CD14-positive monocyte (primary cell): ENCODE results near the gene SMIM38. TPM values are rescaled to one million over a fixed set of nuclear protein-coding genes. Genes with fewer than 3 reads are reported as not detected.

Source experiments
- DNase-seq, 3 donors: peaks; one replicate each; pipeline ENCODE4 v3.0.0-alpha.2; 2011 to 2022
- H2AFZ ChIP-seq: 2 replicates; pipeline ENCODE4 v1.6.0; 2012; ENCODE audit warnings: mild to moderate bottlenecking, low read depth, low read length, inconsistent platforms; ENCODE audit not compliant: insufficient read depth, poor library complexity, severe bottlenecking
- H3K27ac ChIP-seq, 2 donors: 1 replicate in 1 of 2; 2 replicates in 1 of 2; pipeline ENCODE4 v1.5.1; 2012 to 2013; ENCODE audit warnings: low read length in 2 of 2, control low read depth in 1 of 2, inconsistent platforms in 1 of 2, low read depth in 1 of 2, mild to moderate bottlenecking in 1 of 2
- H3K27me3 ChIP-seq, 2 donors: one replicate each; pipeline versions ENCODE4 v1.6.0 to v1.6.1; 2011 to 2013; ENCODE audit warnings: low read length in 2 of 2; ENCODE audit not compliant: control insufficient read depth in 2 of 2, insufficient read depth in 2 of 2
- H3K36me3 ChIP-seq, 2 donors: replicated peaks in 1 of 2; 1 replicate in 1 of 2; 2 replicates in 1 of 2; pipeline versions ENCODE4 v1.5.1 to v1.6.1; 2012 to 2013; ENCODE audit warnings: low read length in 2 of 2, control low read depth in 1 of 2, inconsistent platforms in 1 of 2, mild to moderate bottlenecking in 1 of 2; ENCODE audit not compliant: insufficient read depth in 2 of 2, control insufficient read depth in 1 of 2
- H3K4me1 ChIP-seq, 2 donors: 1 replicate in 1 of 2; 2 replicates in 1 of 2; pipeline versions ENCODE4 v1.5.1 to v1.6.1; 2012 to 2013; ENCODE audit warnings: low read length in 2 of 2, control low read depth in 1 of 2, inconsistent platforms in 1 of 2, mild to moderate bottlenecking in 1 of 2, moderate library complexity in 1 of 2; ENCODE audit not compliant: insufficient read depth in 2 of 2, control insufficient read depth in 1 of 2
- H3K4me2 ChIP-seq: replicated peaks from 2 replicates; pipeline ENCODE3; 2012; ENCODE audit warnings: low read length, moderate library complexity, mild to moderate bottlenecking; ENCODE audit not compliant: poor library complexity, severe bottlenecking; ENCODE audit errors: extremely low read depth
- H3K4me3 ChIP-seq, 3 experiments: fragments of 200-600 bp in 1 of 3; sonication (generic) in 1 of 3; replicated peaks in 1 of 3; 1 replicate in 2 of 3; 2 replicates in 1 of 3; pipeline ENCODE4 v1.5.1; 2011 to 2013; ENCODE audit warnings: low read length in 3 of 3, mild to moderate bottlenecking in 3 of 3, control low read depth in 2 of 3, low read depth in 2 of 3, inconsistent platforms in 1 of 3, moderate library complexity in 1 of 3
- H3K79me2 ChIP-seq: 2 replicates; pipeline ENCODE4 v1.6.0; 2012; ENCODE audit warnings: mild to moderate bottlenecking, control low read depth, inconsistent platforms, low read length, moderate library complexity; ENCODE audit not compliant: insufficient read depth
- H3K9ac ChIP-seq: 2 replicates; pipeline ENCODE4 v1.6.0; 2017; ENCODE audit warnings: low read length, mild to moderate bottlenecking; ENCODE audit not compliant: insufficient read depth, poor library complexity, severe bottlenecking
- H3K9me3 ChIP-seq, 2 donors: replicated peaks in 1 of 2; 1 replicate in 1 of 2; 2 replicates in 1 of 2; pipeline versions ENCODE4 v1.5.1 to v1.6.1; 2012 to 2013; ENCODE audit warnings: low read length in 2 of 2, control low read depth in 1 of 2; ENCODE audit not compliant: control insufficient read depth in 1 of 2, insufficient read depth in 1 of 2
- H4K20me1 ChIP-seq: 2 replicates; pipeline ENCODE4 v1.6.0; 2012; ENCODE audit warnings: mild to moderate bottlenecking, low read length, control low read depth, moderate library complexity; ENCODE audit not compliant: insufficient read depth
- H3K27ac Mint-ChIP-seq, 7 donors: one replicate each; pipeline ENCODE4 v1.8.0; 2020; ENCODE audit warnings: mild to moderate bottlenecking in 7 of 7, mixed read lengths in 7 of 7, moderate library complexity in 6 of 7, inconsistent platforms in 2 of 7
- H3K27me3 Mint-ChIP-seq, 3 donors: one replicate each; pipeline ENCODE4 v1.8.0; 2021 to 2022; ENCODE audit warnings: low read depth in 3 of 3, mild to moderate bottlenecking in 3 of 3, mixed read lengths in 3 of 3, moderate library complexity in 3 of 3, inconsistent platforms in 1 of 3
- H3K36me3 Mint-ChIP-seq, 2 donors: one replicate each; pipeline ENCODE4 v1.8.0; 2020; ENCODE audit warnings: mixed read lengths in 2 of 2, inconsistent platforms in 1 of 2, mild to moderate bottlenecking in 1 of 2
- H3K4me1 Mint-ChIP-seq: one replicate; pipeline ENCODE4 v1.8.0; 2020; ENCODE audit warnings: mild to moderate bottlenecking, mixed read lengths
- H3K4me3 Mint-ChIP-seq, 2 donors: one replicate each; pipeline ENCODE4 v1.8.0; 2020; ENCODE audit warnings: mild to moderate bottlenecking in 2 of 2, mixed read lengths in 2 of 2, moderate library complexity in 1 of 2
- H3K9me3 Mint-ChIP-seq, 7 donors: one replicate each; pipeline ENCODE4 v1.8.0; 2020 to 2022; ENCODE audit warnings: mixed read lengths in 7 of 7, mild to moderate bottlenecking in 6 of 7, moderate library complexity in 6 of 7, inconsistent platforms in 2 of 7
- WGBS: methylation state at CpG from one replicate; pipeline ENCODE4 v1.1.5; 2013; ENCODE audit warnings: missing lambda C conversion rate; ENCODE audit not compliant: insufficient coverage; 5-methylcytosine and 5-hydroxymethylcytosine counted together
- intact Hi-C, 2 donors: fragments of 100-400 bp; cut with micrococcal nuclease; formaldehyde crosslinking; loops; one replicate each; pipeline versions ENCODE4 v1.15.0 to v1.15.1; 2023
- polyA plus RNA-seq, 3 donors: library from polyadenylated mRNA; depleted of rRNA in 1 of 3; unstranded in 2 of 3; stranded (reverse) in 1 of 3; fragments of 300-500 nt in 2 of 3; fragments of >200 nt in 1 of 3; fragmentation: Illumina TruSeq in 2 of 3; gene quantifications; 1 replicate in 2 of 3; 2 replicates in 1 of 3; pipeline ENCODE4 v1.2.3, GENCODE V29; 2012 to 2021
- TF ChIP-seq, protein P1 (sequence below): fragments of 200-600 bp; IDR thresholded peaks from one replicate; pipeline ENCODE4 v1.8.0; 2022; ENCODE audit warnings: antibody characterized with exemption, mild to moderate bottlenecking

The SMIM38 gene
- polyA plus RNA-seq, 3 donors, result 0.05 TPM; not detected in 2

DNA sequence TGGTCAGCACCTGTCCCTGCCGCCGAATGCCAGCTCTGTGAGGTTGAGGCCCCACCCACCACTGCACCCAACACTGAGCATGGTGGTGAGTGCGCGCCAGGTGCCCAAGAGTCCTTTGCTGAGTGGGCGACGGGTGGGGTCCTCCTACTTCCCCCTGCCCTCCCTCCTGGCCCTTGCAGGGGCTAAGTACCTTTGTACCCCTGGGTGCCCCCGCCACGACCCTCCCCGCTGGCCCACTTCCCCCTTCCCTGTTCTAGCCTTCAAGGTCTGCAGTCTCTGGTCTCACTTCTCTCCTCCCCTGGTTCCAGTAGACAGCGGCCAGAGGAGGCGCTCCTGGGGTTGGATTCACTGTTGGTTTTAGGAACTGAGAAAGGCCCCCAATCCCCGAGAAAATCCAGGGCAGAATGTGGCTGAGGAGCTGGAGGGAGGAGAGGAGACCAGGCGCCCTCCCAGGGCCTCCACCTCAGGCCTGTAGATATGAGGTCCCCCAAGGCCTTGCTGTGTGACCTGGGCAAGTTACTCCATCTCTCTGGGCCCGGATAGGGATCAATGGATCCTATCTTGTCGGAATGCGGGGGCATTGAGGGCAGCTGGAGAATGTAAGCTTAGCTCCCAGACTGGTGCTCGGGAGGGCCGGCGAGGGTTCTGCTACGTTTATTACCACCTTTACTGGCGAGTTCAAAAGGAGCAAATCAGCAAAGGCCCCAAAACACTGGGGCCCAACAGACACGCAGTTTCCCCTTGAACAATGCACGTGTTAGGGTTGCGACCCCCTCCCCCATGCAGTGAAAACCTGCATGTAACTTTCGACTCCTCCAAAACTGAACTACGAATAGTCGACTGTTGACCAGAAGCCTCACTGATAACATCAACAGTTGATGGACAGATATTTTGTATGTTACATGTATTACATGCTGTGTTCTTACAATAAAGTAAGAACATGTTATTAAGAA, 31.9 kb upstream of the SMIM38 start:
- WGBS, result 88% methylated on average over 16 of the region's 27 CpGs
- Mint-ChIP-seq H3K9me3 (peaks cover 0 to 21% (median 8%) of the 10 kb centered on the region in 7 donors), H3K4me3 (no peak overlapping the region), H3K36me3 (no peaks in the 10 kb centered on the region), H3K4me1 (peaks cover 5% of the 10 kb centered on the region), H3K27ac (no peak overlapping the region), H3K27me3 (peaks cover 0 to 13% (median 0%) of the 10 kb centered on the region in 3 donors)
- intact Hi-C loops, result no loop called here
- Histone ChIP-seq H3K27me3 (no peaks in the 10 kb centered on the region), H3K4me3 (no peak overlapping the region), H3K4me1 (no peaks in the 10 kb centered on the region), H3K9me3 (peaks cover 0 to 4% of the 10 kb centered on the region in 2 donors), H2AFZ (no peak overlapping the region), H3K79me2 (no peaks in the 10 kb centered on the region), H3K27ac (no peak overlapping the region), H4K20me1 (no peaks in the 10 kb centered on the region), H3K36me3 (no peaks in the 10 kb centered on the region), H3K4me2 (no peak overlapping the region), H3K9ac (no peak overlapping the region)
- DNase-seq, result no peak
- TF ChIP-seq, protein P1, sequence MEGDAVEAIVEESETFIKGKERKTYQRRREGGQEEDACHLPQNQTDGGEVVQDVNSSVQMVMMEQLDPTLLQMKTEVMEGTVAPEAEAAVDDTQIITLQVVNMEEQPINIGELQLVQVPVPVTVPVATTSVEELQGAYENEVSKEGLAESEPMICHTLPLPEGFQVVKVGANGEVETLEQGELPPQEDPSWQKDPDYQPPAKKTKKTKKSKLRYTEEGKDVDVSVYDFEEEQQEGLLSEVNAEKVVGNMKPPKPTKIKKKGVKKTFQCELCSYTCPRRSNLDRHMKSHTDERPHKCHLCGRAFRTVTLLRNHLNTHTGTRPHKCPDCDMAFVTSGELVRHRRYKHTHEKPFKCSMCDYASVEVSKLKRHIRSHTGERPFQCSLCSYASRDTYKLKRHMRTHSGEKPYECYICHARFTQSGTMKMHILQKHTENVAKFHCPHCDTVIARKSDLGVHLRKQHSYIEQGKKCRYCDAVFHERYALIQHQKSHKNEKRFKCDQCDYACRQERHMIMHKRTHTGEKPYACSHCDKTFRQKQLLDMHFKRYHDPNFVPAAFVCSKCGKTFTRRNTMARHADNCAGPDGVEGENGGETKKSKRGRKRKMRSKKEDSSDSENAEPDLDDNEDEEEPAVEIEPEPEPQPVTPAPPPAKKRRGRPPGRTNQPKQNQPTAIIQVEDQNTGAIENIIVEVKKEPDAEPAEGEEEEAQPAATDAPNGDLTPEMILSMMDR, result no peak

DNA sequence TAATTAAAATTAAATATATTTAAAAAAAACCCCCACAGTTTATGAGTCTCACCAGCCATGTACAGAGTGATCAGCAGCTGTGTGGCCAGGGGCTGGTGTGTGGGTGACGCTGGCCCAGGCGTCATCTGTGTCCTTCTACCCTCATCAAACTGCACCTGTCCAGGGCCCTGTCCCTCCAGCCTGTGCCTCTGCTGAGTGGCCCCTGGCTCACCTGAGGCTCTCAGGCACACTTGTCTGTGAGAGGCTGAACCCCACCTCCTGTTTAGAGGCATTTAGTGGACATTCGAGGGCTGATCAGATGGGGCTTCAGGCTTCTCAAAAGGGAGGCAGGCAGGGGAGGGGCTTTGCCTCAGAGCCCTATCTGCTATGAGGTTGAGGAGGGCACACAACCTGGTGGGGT, 29.9 kb upstream of the SMIM38 start:
- H3K27ac ChIP-seq, result no peak overlapping the region

More for the DNA sequence above, 29.9 kb upstream of the SMIM38 start:
- Histone ChIP-seq H3K36me3 (no peaks in the 10 kb centered on the region), H3K4me1 (no peaks in the 10 kb centered on the region), H3K27me3 (no peaks in the 10 kb centered on the region), H3K9ac (no peak overlapping the region), H4K20me1 (no peaks in the 10 kb centered on the region), H3K79me2 (no peaks in the 10 kb centered on the region), H2AFZ (no peak overlapping the region), H3K4me3 (no peak overlapping the region), H3K4me2 (no peak overlapping the region), H3K9me3 (peaks cover 0 to 4% of the 10 kb centered on the region in 2 donors)
- no peak overlapping the region for H3K27ac Mint-ChIP-seq
- 100% methylated on average over 1 of the region's 3 CpGs for WGBS
- H3K9me3 Mint-ChIP-seq, result peaks cover 2 to 17% (median 8%) of the 10 kb centered on the region in 7 donors
- intact Hi-C loops, result no loop called here
- no peak for DNase-seq
- peaks cover 0 to 13% (median 2%) of the 10 kb centered on the region in 3 donors for H3K27me3 Mint-ChIP-seq
- peaks cover 6% of the 10 kb centered on the region for H3K4me1 Mint-ChIP-seq
- no peak overlapping the region for H3K4me3 Mint-ChIP-seq
- TF ChIP-seq, protein P1, result no peak
- no peaks in the 10 kb centered on the region for H3K36me3 Mint-ChIP-seq
